ENCODE measurements around the gene KEAP1. TPM values are rescaled to one million over a fixed set of nuclear protein-coding genes. Genes with fewer than 3 reads are reported as not detected.

Gene KEAP1
- total and polyA plus RNA-seq, 10 of the 15 experiments (the other 5 are each of a cell fraction or from before 2014, with no cell fraction given): 1.4 to 87.7 (median 48.6) TPM

GRCh38 chr19:10502524-10503001 is 593 bp downstream of the KEAP1 start (continued):
- TF ChIP-seq SMAD5 (IDR thresholded peaks at IDR 0.05; ENCODE audit: low read depth) (no peak), MTA2 (IDR thresholded peaks at IDR 0.05; ENCODE audit: low read depth) (no peak), SPI1 (IDR thresholded peaks at IDR 0.05; ENCODE audit: borderline replicate concordance, insufficient read depth, low read depth, low read length) (no peak), IKZF2 (IDR thresholded peaks at IDR 0.05) (no peak), SUPT20H (IDR thresholded peaks at IDR 0.05; ENCODE audit: borderline replicate concordance, control insufficient read depth, low read depth, low read length) (no peak), NR2C1 (IDR thresholded peaks at IDR 0.05) (peak; percentile 81), E2F4 (IDR thresholded peaks at IDR 0.05; ENCODE audit: low read depth, low read length) (no peak), BACH1 (IDR thresholded peaks at IDR 0.05; ENCODE audit: borderline replicate concordance) (peak; percentile 100), IRF3 (IDR thresholded peaks at IDR 0.05) (no peak), PKNOX1 (IDR thresholded peaks at IDR 0.05) (no peak), HDAC2 (IDR thresholded peaks at IDR 0.05) (no peak), ESRRA (IDR thresholded peaks at IDR 0.05; ENCODE audit: low read length) (no peak), STAT3 (IDR thresholded peaks at IDR 0.05; ENCODE audit: low read depth, low read length) (no peak), ASH2L (IDR thresholded peaks at IDR 0.05; ENCODE audit: borderline replicate concordance, low read depth) (no peak), CBFB (IDR thresholded peaks at IDR 0.05; ENCODE audit: low read depth) (no peak; the same call in 1 of the 2 replicates), E4F1 (IDR thresholded peaks at IDR 0.05; ENCODE audit: borderline replicate concordance, partially characterized antibody) (no peak)

Data from GM12878 (cell line).